Astrocyte of the spinal cord (primary cell): ENCODE data around the gene KIF26A.

Experiments used
- DNase-seq: peaks from one replicate; pipeline ENCODE4 v3.0.0; 2011; ENCODE audit warnings: low read depth, low spot score
- H3K4me3 ChIP-seq: 2 replicates; pipeline ENCODE4 v1.5.1; 2011; ENCODE audit warnings: low read depth, mild to moderate bottlenecking, low read length, moderate library complexity
- in situ Hi-C: cut with HindIII; loops from 2 replicates; pipeline ENCODE4 v1.10.0; 2017; ENCODE audit warnings: low sequenced_read_pairs
- TF ChIP-seq, protein P1 (sequence below): IDR thresholded peaks from 2 replicates; pipeline ENCODE4 v1.5.1; 2012; ENCODE audit warnings: low read depth, mild to moderate bottlenecking, low read length, inconsistent platforms

KIF26A gene

DNA sequence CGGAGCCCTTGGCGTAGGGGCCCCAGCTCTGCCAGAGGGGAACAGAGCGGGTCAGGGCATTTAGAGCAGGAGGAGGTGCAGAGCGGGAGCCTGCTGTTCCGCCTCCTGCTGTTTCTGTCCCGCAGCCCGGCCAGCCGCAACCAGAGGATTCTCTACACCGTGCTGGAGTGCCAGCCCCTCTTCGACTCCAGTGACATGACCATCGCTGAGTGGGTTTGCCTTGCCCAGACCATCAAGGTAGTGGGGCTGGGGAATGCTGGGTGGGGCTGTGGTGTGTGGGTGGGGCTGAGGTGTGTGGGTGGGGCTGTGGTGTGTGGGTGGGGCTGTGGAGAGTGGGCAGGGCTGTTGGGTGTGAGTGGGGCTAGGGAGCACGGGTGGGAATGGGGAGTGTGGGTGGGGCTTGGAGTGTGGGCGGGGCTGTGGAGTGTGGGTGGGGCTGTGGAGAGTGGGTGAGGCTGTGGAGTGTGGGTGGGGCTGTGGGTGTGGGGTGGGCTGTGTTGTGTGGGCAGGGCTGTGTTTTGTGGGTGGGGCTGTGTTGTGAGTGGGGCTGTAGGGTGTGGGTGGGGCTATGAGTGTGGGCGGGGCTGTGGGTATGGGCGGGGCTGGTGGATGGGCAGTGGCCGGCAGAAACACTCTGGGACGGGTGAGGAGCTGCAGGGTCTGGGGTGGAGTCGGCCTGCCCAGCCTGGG, 44.9 kb upstream of the KIF26A start:
- H3K4me3 ChIP-seq, result no peak overlapping the region
- TF ChIP-seq, protein P1, sequence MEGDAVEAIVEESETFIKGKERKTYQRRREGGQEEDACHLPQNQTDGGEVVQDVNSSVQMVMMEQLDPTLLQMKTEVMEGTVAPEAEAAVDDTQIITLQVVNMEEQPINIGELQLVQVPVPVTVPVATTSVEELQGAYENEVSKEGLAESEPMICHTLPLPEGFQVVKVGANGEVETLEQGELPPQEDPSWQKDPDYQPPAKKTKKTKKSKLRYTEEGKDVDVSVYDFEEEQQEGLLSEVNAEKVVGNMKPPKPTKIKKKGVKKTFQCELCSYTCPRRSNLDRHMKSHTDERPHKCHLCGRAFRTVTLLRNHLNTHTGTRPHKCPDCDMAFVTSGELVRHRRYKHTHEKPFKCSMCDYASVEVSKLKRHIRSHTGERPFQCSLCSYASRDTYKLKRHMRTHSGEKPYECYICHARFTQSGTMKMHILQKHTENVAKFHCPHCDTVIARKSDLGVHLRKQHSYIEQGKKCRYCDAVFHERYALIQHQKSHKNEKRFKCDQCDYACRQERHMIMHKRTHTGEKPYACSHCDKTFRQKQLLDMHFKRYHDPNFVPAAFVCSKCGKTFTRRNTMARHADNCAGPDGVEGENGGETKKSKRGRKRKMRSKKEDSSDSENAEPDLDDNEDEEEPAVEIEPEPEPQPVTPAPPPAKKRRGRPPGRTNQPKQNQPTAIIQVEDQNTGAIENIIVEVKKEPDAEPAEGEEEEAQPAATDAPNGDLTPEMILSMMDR, result no peak
- no peak for DNase-seq
- in situ Hi-C loops, result no loop called here

DNA sequence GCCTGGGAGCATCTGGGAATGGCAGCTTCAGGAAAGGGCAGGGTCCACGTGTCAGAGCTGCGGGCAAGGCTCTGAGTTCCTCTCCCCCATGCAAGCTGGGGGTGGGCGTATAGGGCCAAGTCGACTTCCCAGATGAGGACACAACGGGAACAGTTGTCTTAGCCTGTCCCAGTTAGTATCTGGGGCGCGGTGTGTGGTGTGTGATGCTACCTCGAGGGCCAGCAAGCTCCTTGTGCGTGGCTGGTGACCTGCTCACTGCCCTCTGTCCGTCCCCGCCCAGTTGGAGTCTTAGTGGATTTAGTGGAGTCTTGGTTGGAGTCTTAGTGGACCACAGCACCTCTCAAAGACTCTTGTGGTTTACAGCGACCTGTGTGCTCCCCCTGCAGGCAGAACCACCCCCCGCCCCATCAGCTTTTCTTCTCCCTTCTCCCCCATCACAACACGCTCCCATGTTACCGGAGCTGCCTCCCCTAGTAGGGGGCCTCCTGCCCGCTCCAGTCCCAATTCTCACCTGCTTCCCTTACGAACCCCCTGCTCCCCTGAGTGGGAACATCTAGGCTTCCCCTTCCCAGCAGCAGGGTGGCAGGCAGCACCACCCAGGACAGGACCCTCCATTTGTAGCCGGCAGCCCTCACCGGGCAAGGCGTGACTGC, 44.2 kb upstream of the KIF26A start:
- in situ Hi-C loops, result no loop called here
- H3K4me3 ChIP-seq, result no peak overlapping the region
- TF ChIP-seq, protein P1, result no peak
- no peak for DNase-seq

DNA sequence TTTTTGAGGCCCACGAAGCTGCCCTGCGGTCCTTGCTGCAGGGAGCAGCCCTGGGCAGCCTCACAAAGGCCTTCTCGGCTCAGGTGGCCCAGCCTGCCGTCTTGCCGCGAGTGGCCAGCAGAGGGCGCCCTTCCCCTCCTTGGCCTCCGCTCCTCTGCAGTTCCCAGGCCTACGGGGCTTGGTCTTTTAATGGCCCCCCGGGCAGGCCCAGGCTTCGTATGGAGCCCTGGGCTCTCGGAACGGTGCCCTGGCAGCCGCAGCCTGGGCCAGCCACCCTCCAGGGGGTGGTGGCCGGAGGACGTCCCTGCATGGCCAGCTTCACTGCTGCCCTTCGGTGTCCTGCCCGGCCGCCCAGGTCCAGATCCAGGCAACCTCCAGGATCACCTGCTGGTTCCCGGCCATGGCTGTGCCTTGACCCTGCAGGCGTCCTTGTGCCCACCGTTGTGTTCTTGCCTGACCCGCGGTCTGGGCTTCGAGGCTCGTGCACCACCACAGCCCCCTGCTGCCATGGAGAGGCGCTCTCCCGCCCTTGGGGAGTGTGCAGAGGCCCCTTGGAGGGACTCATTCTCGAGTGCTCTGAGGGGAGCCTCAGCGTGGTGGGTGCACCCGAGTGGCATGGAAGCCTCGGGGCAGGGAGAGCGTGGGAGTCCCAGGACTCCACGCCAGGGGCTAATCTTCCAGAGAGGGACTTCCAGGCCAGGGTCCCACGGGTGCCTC, 43.5 kb upstream of the KIF26A start:
- peak; percentile 9 for DNase-seq
- TF ChIP-seq, protein P1, result peak; percentile 87
- in situ Hi-C loops, result no loop called here
- H3K4me3 ChIP-seq, result no peak overlapping the region

DNA sequence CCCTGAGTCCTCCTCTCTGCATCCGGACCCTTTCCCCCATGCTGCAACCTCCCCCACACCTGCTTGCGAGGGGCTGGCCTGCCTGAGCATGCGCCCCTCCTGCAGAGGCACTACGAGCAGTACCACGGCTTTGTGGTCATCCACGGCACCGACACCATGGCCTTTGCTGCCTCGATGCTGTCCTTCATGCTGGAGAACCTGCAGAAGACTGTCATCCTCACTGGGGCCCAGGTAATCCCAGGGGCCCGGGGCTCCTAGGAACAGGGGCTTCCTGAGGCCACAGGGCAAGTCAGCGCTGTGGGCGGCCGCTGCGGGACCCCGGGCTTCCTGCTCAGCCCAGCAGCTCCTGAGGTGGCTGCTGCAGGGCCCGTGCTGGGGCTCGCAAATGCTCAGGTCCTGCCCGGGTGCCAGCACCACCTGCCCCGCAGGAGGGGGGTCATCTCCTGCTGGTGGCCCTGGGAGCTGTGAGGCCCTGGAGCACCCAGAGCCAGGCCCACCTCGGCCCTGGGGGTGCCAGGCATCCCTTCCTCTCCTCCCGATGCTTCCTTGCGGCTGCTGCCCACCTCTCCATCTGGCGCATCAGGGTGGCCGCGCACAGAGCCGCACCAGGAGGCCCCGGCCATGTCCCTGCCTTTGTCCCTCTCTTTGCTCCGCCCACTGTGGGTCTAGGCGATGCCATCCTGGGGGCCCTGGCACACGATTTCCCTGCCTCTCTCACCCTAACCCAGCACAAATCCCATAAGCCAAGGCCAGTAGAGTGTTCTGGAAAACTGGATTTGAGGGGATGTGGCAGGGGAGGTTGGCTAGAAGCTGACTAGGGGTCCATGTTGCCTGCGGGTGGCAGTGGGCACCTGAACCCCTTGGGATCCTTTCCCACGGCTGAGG, 42.7 kb upstream of the KIF26A start:
- in situ Hi-C loops, result no loop called here
- no peak for DNase-seq

DNA sequence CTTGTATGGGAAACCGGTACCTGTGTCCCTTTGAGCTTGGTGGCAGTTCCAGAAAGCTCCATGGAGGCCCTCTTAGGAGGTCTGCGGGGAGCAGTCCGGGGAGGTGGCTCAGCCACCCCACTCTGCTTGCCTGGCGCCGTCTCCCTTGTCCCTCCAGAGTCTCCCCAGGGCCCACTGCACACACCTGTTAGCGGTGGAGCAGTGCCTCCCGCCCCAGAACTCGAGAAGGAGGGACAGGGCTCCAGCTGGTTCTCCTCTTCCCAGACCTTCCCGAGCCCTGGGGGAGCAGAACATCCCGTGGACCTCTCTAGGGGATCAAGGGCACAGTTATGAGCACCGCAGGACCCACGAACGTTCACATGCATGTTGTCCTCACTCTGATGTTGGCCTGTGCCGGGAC, 42.1 kb upstream of the KIF26A start:
- in situ Hi-C loops, result no loop called here
- H3K4me3 ChIP-seq, result no peak overlapping the region
- DNase-seq, result no peak
- TF ChIP-seq, protein P1, result no peak

More for the DNA sequence above, 42.7 kb upstream of the KIF26A start:
- H3K4me3 ChIP-seq, result no peak overlapping the region
- TF ChIP-seq, protein P1, result no peak
